ENCODE measurements around the gene YKT6. TPM values are rescaled to one million over a fixed set of nuclear protein-coding genes. Genes with fewer than 3 reads are reported as not detected.

Gene YKT6
- total RNA-seq, 4 donors from 2014 or later = 36.2 to 54.6 (median 43.6) TPM

- WGBS, 2 donors = 88% methylated on average over 10 of the region's 10 CpGs; no CpG with 5 or more reads in 1 of the 2 donors
- Histone ChIP-seq H3K27me3 (no peaks in the 10 kb centered on the region), H3K9me3 (no peaks in the 10 kb centered on the region), H3K27ac (no peak overlapping the region), H3K4me1 (peaks cover 0 to 11% (median 0%) of the 10 kb centered on the region in 4 donors), H3K36me3 (no peaks in the 10 kb centered on the region), H3K4me3 (no peak overlapping the region)
- TF ChIP-seq EP300 (IDR thresholded peaks at IDR 0.05) (no peak), CTCF (IDR thresholded peaks at IDR 0.05) (no peak), POLR2A (IDR thresholded peaks at IDR 0.05) (no peak)
- DNase-seq (ENCODE audit: low spot score in 2 of 2) = no peak
These were observed 41.3 kb downstream of the YKT6 start for GRCh38 chr7:44242091-44242490.

GRCh38 chr7:44244282-44244681, 43.5 kb downstream of the YKT6 start:
- Histone ChIP-seq H3K27ac (no peak overlapping the region), H3K4me3 (no peak overlapping the region), H3K4me1 (peaks cover 0 to 11% (median 0%) of the 10 kb centered on the region in 4 donors), H3K36me3 (no peaks in the 10 kb centered on the region), H3K9me3 (no peaks in the 10 kb centered on the region), H3K27me3 (no peaks in the 10 kb centered on the region)
- WGBS, 2 donors = 41 to 52% methylated on average over 5 to 8 of the region's 8 CpGs
- no peak for DNase-seq (ENCODE audit: low spot score in 2 of 2)
- TF ChIP-seq CTCF (IDR thresholded peaks at IDR 0.05) = peak in 4 of 5 experiments; percentile 18 to 27 (median 24)
- TF ChIP-seq POLR2A (IDR thresholded peaks at IDR 0.05) = no peak

GRCh38 chr7:44246396-44247113, 45.8 kb downstream of the YKT6 start:
- peaks cover 0 to under 1% (median 0%) of the 10 kb centered on the region in 4 donors for H3K4me1 ChIP-seq
- no peak for TF ChIP-seq CTCF (IDR thresholded peaks at IDR 0.05)

GRCh38 chr7:44247868-44248651, 47.3 kb downstream of the YKT6 start:
- WGBS, 2 donors = 58 to 80% methylated on average over 8 to 10 of the region's 10 CpGs
- H3K36me3 ChIP-seq = no peaks in the 10 kb centered on the region
- TF ChIP-seq CTCF (IDR thresholded peaks at IDR 0.05) = no peak
- TF ChIP-seq POLR2A (IDR thresholded peaks at IDR 0.05) = no peak
- no peak for TF ChIP-seq EP300 (IDR thresholded peaks at IDR 0.05)
- no peaks in the 10 kb centered on the region for H3K9me3 ChIP-seq
- no peak for DNase-seq (ENCODE audit: low spot score in 2 of 2)
- no peaks in the 10 kb centered on the region for H3K27me3 ChIP-seq
- H3K27ac ChIP-seq = no peak overlapping the region
- H3K4me1 ChIP-seq = no peaks in the 10 kb centered on the region
- no peak overlapping the region for H3K4me3 ChIP-seq

More at GRCh38 chr7:44246396-44247113, 45.8 kb downstream of the YKT6 start:
- 95 to 96% methylated on average over 7 of the region's 7 CpGs for WGBS, 2 donors
- Histone ChIP-seq H3K27ac (no peak overlapping the region), H3K9me3 (no peaks in the 10 kb centered on the region), H3K27me3 (no peaks in the 10 kb centered on the region), H3K36me3 (no peaks in the 10 kb centered on the region), H3K4me3 (no peak overlapping the region)
- DNase-seq (ENCODE audit: low spot score in 2 of 2) = no peak

GRCh38 chr7:44249639-44250234, 49.0 kb downstream of the YKT6 start:
- DNase-seq (ENCODE audit: low spot score in 2 of 2) = no peak
- Histone ChIP-seq H3K9me3 (no peaks in the 10 kb centered on the region), H3K4me3 (no peak overlapping the region), H3K36me3 (no peaks in the 10 kb centered on the region), H3K27me3 (no peaks in the 10 kb centered on the region), H3K27ac (no peak overlapping the region), H3K4me1 (no peaks in the 10 kb centered on the region)
- 83 to 86% methylated on average over 15 of the region's 15 CpGs for WGBS, 2 donors
- TF ChIP-seq EP300 (IDR thresholded peaks at IDR 0.05) (no peak), CTCF (IDR thresholded peaks at IDR 0.05) (no peak), POLR2A (IDR thresholded peaks at IDR 0.05) (no peak)

Measured in tibial nerve (tissue), 4 donors.